Ammon's horn (tissue), 1 donor: Measurements from ENCODE around the gene TEX35.

Experiments
- DNase-seq: peaks from one replicate; pipeline ENCODE4 v3.0.0-alpha.2; 2016; ENCODE audit warnings: low spot score

The TEX35 gene

DNA sequence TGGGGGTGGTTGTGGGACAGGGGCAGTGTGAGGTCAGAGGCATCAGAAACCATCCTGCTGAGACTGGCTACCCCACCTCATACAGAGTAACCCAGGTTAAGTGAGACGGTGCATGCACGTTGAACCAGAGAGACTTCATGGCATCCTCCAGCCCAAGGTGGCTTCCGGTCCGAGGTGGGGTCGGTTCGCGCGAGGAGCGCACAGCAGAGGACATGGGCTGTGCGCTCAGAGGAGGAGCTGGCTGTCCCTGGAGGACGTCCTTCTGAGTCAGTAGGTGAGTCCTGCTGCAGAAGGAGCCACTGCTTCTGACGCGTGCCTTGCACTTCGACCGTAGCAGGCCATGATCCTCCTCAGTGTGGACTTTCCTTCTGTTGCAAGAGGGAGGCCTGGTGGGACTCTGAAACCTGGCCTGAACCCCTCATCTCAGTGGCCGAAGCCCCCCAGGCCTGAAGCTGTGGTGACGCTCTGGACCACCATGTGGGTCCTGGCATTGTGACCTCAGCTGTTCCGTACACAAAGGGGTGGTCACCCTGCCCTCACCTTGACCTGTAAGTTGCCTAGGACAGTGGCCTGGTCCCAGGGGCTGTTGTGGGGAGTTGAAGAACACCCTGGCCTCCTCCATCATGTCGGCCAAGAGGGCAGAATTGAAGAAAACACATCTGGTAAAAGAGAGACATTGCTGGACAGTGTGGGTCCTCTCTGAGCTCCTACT, at the start of gene TEX35:
Gene TEX35, plus strand, starts transcription at position 544 of the 712 bp plus-strand sequence. Its CDS starts 80 bp downstream, at position 624.
- DNase-seq, result no peak

GRCh38 chr1:178464141-178464540, 48.8 kb upstream of the TEX35 start:
- no peak for DNase-seq

DNA sequence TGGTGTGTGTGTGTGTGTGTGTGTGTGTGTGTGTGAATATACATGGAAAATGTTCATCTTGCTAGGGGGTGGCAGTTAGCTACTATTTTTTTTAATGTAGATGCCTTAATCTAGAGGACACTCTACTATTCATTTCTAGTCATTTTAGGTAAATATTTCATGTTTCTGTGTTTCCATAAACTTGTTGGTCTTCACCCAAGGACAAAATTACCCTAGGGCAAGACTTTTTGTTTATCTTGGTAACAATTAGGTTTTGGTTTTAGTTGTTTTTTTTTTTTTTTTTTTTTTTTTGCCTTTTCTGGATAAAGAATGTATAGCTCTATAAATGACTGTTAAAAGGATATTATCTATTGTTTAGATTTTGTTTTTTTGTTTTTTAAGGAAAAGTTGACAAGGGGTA, 48.3 kb upstream of the TEX35 start:
- DNase-seq, result no peak

DNA sequence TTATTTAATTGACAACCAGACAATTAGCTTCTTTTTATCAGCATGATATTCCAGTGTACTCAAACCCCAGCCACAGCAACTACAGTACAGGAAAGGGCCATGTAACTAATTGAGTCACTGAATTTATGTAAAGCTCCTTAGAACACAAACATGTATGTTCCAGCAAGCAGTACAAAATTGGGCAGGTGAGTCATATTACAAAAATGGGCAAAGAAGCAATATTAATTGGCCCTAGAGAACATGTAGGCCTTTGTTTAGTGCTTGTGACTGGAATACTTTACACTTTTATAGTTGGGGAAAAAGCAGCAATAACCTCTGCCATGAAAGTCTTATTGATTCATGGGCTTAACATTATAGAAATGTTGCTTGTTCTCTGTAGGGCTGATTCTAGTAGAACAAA, 47.9 kb upstream of the TEX35 start:
- DNase-seq, result no peak

DNA sequence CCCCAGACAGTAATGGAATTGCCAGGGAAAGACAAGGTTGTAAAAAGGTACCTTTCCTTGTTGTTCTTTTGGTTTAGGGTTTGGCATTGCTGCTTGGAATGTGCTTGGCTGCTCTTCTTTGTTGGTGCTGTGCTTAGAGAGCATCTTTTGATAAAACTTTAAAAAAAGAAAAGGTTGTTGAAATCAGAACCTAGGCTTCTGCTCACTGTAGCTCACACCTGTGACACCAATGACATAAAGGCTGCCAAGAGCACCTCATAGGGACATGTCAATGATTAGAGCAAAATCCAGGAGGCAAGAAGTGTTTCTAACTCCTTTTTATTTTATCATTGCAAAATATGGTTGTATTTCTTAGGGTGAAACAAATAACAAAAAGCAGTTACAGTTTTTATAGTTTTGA, 45.1 kb upstream of the TEX35 start:
- no peak for DNase-seq

- no peak for DNase-seq
Measured at GRCh38 chr1:178470411-178470960, 42.4 kb upstream of the TEX35 start.

DNA sequence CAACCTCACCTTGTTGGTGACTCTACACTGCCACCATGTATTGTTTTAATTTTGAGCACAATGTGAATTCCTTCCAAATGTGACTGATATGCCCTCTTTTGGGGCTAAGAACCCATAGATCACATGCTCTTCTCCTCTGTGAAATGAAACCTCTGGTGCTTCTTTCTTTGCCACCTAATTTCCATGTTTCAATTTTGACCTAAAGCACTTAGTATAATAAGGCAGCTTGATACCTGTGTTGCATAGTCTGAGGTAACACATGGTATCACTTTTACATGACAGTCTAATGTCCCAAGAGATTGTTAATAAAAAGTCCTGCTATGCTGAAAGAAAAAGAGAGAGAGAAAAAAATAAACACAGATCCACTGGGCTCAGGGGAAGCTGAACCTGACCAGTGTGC, 40.4 kb upstream of the TEX35 start:
- no peak for DNase-seq

GRCh38 chr1:178477373-178477772, 35.5 kb upstream of the TEX35 start:
- no peak for DNase-seq

GRCh38 chr1:178477841-178478240, 35.1 kb upstream of the TEX35 start:
- DNase-seq, result no peak

DNA sequence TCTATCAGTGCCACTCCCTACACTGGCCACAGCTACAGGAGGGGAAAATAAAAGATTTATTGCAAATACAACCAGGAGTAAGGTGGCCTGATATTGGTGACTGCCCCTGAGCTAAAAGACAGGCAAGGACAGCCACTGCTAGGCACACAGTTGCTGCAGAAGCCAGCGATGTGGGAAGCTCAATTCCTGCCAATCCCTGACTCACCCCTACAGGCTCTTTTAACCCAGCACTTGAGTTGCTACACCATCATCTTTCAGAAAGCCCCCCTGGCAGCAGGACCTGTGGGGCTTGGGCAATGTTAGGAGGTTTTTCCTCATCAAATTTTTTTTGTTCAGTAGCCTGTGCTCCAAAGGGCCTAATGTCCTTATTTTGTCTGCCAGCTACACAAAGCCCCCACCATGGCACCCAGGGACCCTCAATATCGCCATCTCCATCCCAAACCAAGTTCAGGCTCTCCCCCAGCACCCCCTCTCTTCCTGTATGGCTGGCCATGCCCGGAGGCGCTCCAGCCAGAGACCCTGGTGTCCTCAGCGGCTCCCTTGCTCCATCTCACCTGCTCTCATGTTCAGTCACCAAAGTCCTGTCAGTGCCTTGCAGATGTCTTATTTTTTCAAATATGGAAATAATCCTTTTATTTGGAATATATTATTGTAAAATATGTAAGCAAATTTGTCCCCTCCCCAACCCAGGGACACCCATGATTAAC, 29.5 kb upstream of the TEX35 start:
- no peak for DNase-seq

DNA sequence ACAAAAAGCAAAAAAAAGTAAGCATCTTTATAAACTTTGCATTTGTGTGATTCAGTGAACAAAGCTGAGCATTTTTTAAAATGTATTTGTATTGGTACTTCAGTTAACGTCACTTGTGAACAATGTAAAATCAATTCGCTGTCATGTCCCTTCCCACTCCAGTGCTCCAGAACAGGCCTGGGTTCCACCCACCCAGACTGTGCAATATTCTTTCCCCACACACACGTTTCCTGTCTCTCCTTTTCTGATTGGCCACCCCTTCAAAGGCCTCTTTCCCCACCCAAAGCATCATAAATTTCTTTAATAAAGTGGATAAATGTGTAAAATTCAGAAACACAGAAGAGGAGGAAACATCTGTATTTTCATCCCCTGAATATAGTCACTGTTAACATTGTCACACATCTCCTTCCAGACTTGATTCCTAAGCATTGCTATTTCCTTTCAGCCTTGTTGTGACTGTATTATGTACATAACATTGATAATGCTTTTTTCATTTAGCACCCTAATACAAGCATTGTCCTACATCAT, 28.1 kb upstream of the TEX35 start:
- DNase-seq, result no peak

DNA sequence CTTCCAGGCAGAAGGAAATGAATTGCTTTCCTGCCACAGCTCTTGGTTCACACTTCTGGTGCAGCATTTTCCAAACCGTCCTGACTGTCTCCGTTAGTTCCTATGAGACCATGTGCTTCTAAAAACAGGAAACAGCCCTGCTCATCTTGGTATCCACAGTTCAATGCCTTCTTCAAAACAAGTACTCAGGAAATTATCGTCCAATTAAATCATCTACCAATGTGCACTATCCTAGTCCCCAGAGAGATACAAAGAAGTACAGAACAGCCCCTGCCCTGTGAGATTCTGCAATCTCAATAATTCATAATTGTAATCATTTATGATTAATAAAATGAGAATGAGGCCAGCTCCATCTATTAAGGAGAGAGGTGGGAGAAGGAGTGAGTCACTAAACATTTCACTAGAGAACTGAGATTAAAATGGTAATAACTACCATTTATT, 27.3 kb upstream of the TEX35 start:
- DNase-seq, result no peak

GRCh38 chr1:178486100-178487069, 26.5 kb upstream of the TEX35 start:
- DNase-seq, result no peak

- DNase-seq, result no peak
Measured at GRCh38 chr1:178487070-178487615, 25.8 kb upstream of the TEX35 start.

- DNase-seq, result no peak
Measured at GRCh38 chr1:178488393-178488792, 24.5 kb upstream of the TEX35 start.

GRCh38 chr1:178489399-178489798, 23.5 kb upstream of the TEX35 start:
- DNase-seq, result no peak

DNA sequence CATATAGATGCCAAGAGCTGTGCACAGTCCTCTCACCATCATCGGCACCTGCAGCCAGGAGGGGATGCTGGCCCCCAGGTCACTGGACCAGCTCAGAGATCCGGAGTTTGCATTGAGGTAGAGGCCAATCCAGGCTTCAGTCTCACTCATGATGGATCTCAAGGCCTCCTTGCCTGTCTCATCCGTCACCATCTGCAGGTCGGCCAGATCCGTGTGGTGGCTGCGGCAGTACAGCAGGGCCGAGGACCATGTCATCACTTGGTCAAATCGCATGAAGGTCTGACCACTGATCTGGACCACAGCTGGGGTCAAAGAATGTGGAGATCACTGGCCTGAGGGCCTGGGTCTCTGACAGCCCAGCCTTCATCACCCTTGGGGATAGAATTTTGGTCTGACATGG, 22.8 kb upstream of the TEX35 start:
- no peak for DNase-seq

- DNase-seq, result no peak
Measured at GRCh38 chr1:178490967-178491366, 21.9 kb upstream of the TEX35 start.

- DNase-seq, result no peak
Measured at GRCh38 chr1:178491721-178492120, 21.2 kb upstream of the TEX35 start.

DNA sequence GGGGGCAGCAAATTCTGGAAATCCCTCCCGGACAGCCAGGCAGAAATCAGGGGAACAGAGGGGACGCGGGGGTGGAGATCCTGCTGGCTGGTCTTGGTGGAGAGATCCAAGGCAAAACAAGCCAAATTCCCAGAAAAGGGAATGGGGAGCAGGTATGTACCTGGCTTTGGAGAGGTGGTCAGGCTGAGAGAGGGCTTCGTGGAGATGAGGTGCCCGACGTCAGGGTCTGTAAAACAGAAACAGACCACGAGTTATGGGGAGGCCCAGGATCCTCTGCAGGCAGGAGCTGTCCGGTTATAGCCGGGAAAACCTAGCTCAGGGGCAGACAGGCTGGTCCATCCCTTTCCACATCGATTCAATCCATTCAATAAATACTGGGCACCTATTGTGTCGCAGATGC, 20.6 kb upstream of the TEX35 start:
- DNase-seq, result no peak

- DNase-seq, result no peak
Measured at GRCh38 chr1:178493301-178493741, 19.6 kb upstream of the TEX35 start.

DNA sequence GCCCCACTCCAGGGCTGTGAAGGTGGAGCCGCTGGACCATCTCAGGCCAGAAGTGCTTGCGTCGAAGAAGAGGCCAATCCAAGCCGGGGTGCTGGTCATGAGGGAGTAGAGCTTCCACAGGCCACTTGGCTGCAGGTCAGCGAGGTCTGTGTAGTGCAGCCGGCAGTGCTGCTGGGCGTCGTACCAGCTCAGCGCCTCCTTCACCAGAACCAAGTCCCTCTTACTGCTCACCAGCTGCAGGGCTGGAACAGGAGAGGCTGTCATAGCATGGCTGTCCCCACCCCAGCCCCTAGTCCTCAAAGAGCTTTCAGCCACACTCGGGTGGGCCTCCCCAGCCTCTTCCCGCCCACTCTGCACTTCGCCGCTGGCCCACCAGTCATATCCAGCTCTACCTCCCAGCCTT, 18.3 kb upstream of the TEX35 start:
- DNase-seq, result no peak
